K562 (cell line): Measurements from ENCODE around the gene RALA. TPM values are rescaled to one million over a fixed set of nuclear protein-coding genes. Genes with fewer than 3 reads are reported as not detected.

Source experiments
- ATAC-seq: fragments of 200-7000 bp; cut with Tn5 transposase; 3 replicates; pipeline ENCODE4 v1.9.1; 2020; ENCODE audit warnings: moderate library complexity
- BruUV-seq: library from RNA; stranded (reverse); fragments of 400-500 nt; replicated peaks from 2 replicates; lab custom pipeline; 2021; lab: Mats Ljungman, UMichigan
- CTCF ChIA-PET: fragments of 300-600 bp; formaldehyde crosslinking; extraction: SDS; loops from one replicate; lab custom pipeline; 2021; ENCODE audit warnings: low intra/inter-chr PET ratio; lab: Yijun Ruan, JAX
- POLR2A ChIA-PET: fragments of 300-600, 350-650 bp; sonication (Branson Sonifier 250); formaldehyde crosslinking; extraction: SDS; loops from one replicate; lab custom pipeline; 2021; ENCODE audit warnings: antibody characterized with exemption, inconsistent platforms; lab: Yijun Ruan, JAX
- DNase-seq, 4 experiments: peaks; one replicate each; pipeline versions ENCODE4 v3.0.0 to v3.0.0-alpha.2; 2011 to 2018; ENCODE audit warnings: low spot score in 3 of 4, mixed read lengths in 3 of 4; ENCODE audit errors: extremely low read depth in 1 of 4
- FAIRE-seq: peaks from 2 replicates; lab custom pipeline; 2011; peaks lifted over from hg19 to GRCh38; lab: Jason Lieb, UNC
- H2AFZ ChIP-seq: 2 replicates; pipeline ENCODE4 v1.6.0; 2011; ENCODE audit warnings: low read depth, low read length, control low read depth, inconsistent platforms
- H3K27ac ChIP-seq: fragments of 200-600 bp; 3 replicates; pipeline ENCODE4 v1.8.0; 2011; ENCODE audit warnings: low read depth, mild to moderate bottlenecking, control low read depth, inconsistent platforms, low read length, moderate library complexity, mixed read lengths; ENCODE audit errors: extremely low read depth
- H3K27me3 ChIP-seq, 2 experiments: fragments of 300-600 bp in 1 of 2; 2 replicates in 1 of 2; 3 replicates in 1 of 2; pipeline versions ENCODE4 v1.6.0 to v1.8.0; 2011; ENCODE audit warnings: inconsistent platforms in 2 of 2, low read length in 2 of 2, mild to moderate bottlenecking in 1 of 2, mixed read lengths in 1 of 2, moderate library complexity in 1 of 2; ENCODE audit not compliant: control insufficient read depth in 2 of 2, insufficient read depth in 2 of 2
- H3K36me3 ChIP-seq: fragments of 300-600 bp; 3 replicates; pipeline ENCODE4 v1.8.0; 2011; ENCODE audit warnings: mild to moderate bottlenecking, low read length, inconsistent platforms; ENCODE audit not compliant: control insufficient read depth, insufficient read depth
- H3K4me1 ChIP-seq, 2 experiments: fragments of 200-600 bp in 1 of 2; replicated peaks in 1 of 2; 2 replicates in 1 of 2; 3 replicates in 1 of 2; pipeline versions ENCODE4 v1.5.1 to v1.8.0; 2011; ENCODE audit warnings: inconsistent platforms in 2 of 2, low read length in 2 of 2, mild to moderate bottlenecking in 1 of 2, mixed read lengths in 1 of 2, moderate library complexity in 1 of 2; ENCODE audit not compliant: control insufficient read depth in 2 of 2, insufficient read depth in 2 of 2
- H3K4me2 ChIP-seq: 2 replicates; pipeline ENCODE4 v1.6.1; 2011; ENCODE audit warnings: low read length, control low read depth, inconsistent platforms, mixed read lengths; ENCODE audit not compliant: insufficient read depth
- H3K4me3 ChIP-seq: fragments of 200-600 bp; sonication (generic), shearing (Covaris generic); 2 replicates; pipeline ENCODE4 v1.5.1; 2016; ENCODE audit warnings: control low read depth, inconsistent platforms
- H3K79me2 ChIP-seq: fragments of 200-600 bp; 3 replicates; pipeline ENCODE4 v1.8.0; 2011; ENCODE audit warnings: low read length, inconsistent platforms; ENCODE audit not compliant: control insufficient read depth, insufficient read depth
- H3K9ac ChIP-seq, 2 experiments: 2 replicates each; pipeline versions ENCODE4 v1.6.0 to v1.6.1; 2011; ENCODE audit warnings: low read depth in 2 of 2, low read length in 2 of 2, control low read depth in 1 of 2, inconsistent platforms in 1 of 2, mild to moderate bottlenecking in 1 of 2, mixed read lengths in 1 of 2; ENCODE audit not compliant: insufficient read depth in 1 of 2
- H3K9me1 ChIP-seq: one replicate; pipeline ENCODE4 v1.6.0; 2011; ENCODE audit warnings: inconsistent platforms, mild to moderate bottlenecking, low read length, moderate library complexity; ENCODE audit not compliant: control insufficient read depth, insufficient read depth
- H3K9me3 ChIP-seq: replicated peaks from 2 replicates; pipeline ENCODE4 v1.5.1; 2011; ENCODE audit warnings: low read depth, low read length, inconsistent platforms; ENCODE audit not compliant: control insufficient read depth, insufficient read depth
- H4K20me1 ChIP-seq: replicated peaks from 2 replicates; pipeline ENCODE4 v1.6.1; 2011; ENCODE audit warnings: low read length, inconsistent platforms, mixed read lengths; ENCODE audit not compliant: control insufficient read depth, insufficient read depth
- ESRRA ChIP-seq: fragments of 450-650 bp; IDR thresholded peaks from 2 replicates; pipeline ENCODE4 v1.6.1; 2014; ENCODE audit warnings: low read depth, mild to moderate bottlenecking, moderate library complexity, borderline replicate concordance
- MYNN ChIP-seq, 2 experiments: sonication (generic); formaldehyde crosslinking in 1 of 2; IDR thresholded peaks; 2 replicates each; pipeline versions ENCODE4 v1.5.0 to v1.6.1; 2016 to 2020; ENCODE audit warnings: antibody characterized with exemption in 1 of 2, missing genetic modification reagents in 1 of 2
- NEUROD1 ChIP-seq: fragments of 150-350 bp; IDR thresholded peaks from 2 replicates; pipeline ENCODE4 v1.6.1; 2014; ENCODE audit warnings: borderline replicate concordance, low read length, low read depth; ENCODE audit not compliant: partially characterized antibody
- PPARD ChIP-seq: fragments of 250-450 bp; sonication (Bioruptor Pico); IDR thresholded peaks from 2 replicates; pipeline ENCODE4 v1.8.0; 2022; ENCODE audit warnings: inconsistent platforms, mild to moderate bottlenecking, moderate library complexity
- SMARCB1 ChIP-seq: IDR thresholded peaks from 2 replicates; pipeline ENCODE4 v1.6.1; 2011; ENCODE audit warnings: improper control_type of control experiment, low read depth; ENCODE audit not compliant: insufficient read length
- TCFL5 ChIP-seq: fragments of 250-450 bp; sonication (Bioruptor Pico); conservative IDR thresholded peaks from 2 replicates; pipeline ENCODE4 v1.6.1; 2021; ENCODE audit warnings: mild to moderate bottlenecking, moderate library complexity, matching md5 sums
- ZNF197 ChIP-seq: fragments of 200-800 bp; sonication (Bioruptor generic); IDR thresholded peaks from 2 replicates; pipeline ENCODE4 v1.6.1; 2016; ENCODE audit warnings: low read depth, missing genetic modification characterization, missing compliant biosample characterization
- ZNF239 ChIP-seq: fragments of 250-450 bp; sonication (Bioruptor Pico); IDR thresholded peaks from 2 replicates; pipeline ENCODE4 v1.4.0; 2020; ENCODE audit warnings: mild to moderate bottlenecking
- ZNF436 ChIP-seq: fragments of 250-450, 450-650 bp; sonication (Bioruptor Pico); formaldehyde crosslinking; IDR thresholded peaks from 2 replicates; pipeline ENCODE4 v1.7.0; 2020; ENCODE audit warnings: mild to moderate bottlenecking
- WGBS: fragments of 100-300 bp; shearing (Covaris generic); methylation state at CpG from one replicate; pipeline ENCODE4 v1.1.6; 2016; ENCODE audit warnings: low coverage, mixed read lengths; ENCODE audit not compliant: insufficient coverage; ENCODE audit errors: missing lambda C conversion rate; 5-methylcytosine and 5-hydroxymethylcytosine counted together
- in situ Hi-C: fragments of 300-500 bp; cut with MboI; formaldehyde crosslinking; loops from 4 replicates; pipeline ENCODE4 v1.15.0; 2018; ENCODE audit warnings: inconsistent platforms, mixed read lengths
- intact Hi-C: fragments of 100-400 bp; cut with micrococcal nuclease; formaldehyde crosslinking; loops from 2 replicates; pipeline ENCODE4 v1.14.2; 2022
- polyA plus RNA-seq, 8 experiments: library from polyadenylated mRNA; depleted of rRNA in 4 of 8; stranded (reverse) in 5 of 8; unstranded in 3 of 8; fragments of >200 nt; fragmentation: Nextera tagmentation in 2 of 8; fragmentation: Illumina TruSeq in 1 of 8; extraction: Ambion mirVana in 2 of 8; extraction: Trizol in 1 of 8; gene quantifications; 2 replicates each; pipeline versions ENCODE4 v1.2.1 to v1.2.3, GENCODE V29; 2011 to 2014; ENCODE audit warnings: inconsistent platforms in 1 of 8, missing spikeins in 1 of 8
- total RNA-seq, 7 experiments: library from RNA; depleted of rRNA in 6 of 7; stranded (reverse); fragments of >200 nt in 6 of 7; fragmentation: Illumina TruSeq in 2 of 7; extraction: Trizol in 2 of 7; gene quantifications; 2 replicates each; pipeline versions ENCODE4 v1.2.1 to v1.2.3, GENCODE V29; 2011 to 2021; ENCODE audit warnings: low replicate concordance in 1 of 7
- TF ChIP-seq, protein P1 (sequence below): fragments of 250-450 bp; sonication (Bioruptor Pico); IDR thresholded peaks from 2 replicates; pipeline ENCODE4 v1.5.0; 2021; ENCODE audit warnings: mild to moderate bottlenecking, moderate library complexity

The RALA gene
- total and polyA plus RNA-seq, 9 of the 15 experiments (the other 6 are each of a cell fraction or from before 2014, with no cell fraction given) = 7.2 to 28.0 (median 25.7) TPM

DNA sequence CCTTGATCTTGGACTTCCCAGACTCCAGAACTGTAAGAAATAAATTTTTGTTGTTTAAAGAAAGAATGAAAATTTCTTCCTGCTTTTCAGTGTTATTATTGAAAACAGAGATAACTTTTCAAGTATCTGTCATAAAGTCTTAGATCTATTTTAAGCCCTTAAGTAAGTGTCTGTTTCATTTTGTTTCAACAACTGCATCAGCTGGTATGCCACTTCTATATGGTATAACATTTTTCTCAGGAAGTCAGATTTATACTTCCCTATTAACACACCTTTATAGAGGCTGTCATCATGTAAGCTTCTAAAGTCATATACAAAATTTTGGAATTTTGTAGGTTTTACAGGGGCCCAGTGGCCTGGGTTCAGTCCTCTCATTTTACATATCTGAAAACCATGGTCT is 24.4 kb downstream of the RALA start (continued):
- TF ChIP-seq, protein P1, sequence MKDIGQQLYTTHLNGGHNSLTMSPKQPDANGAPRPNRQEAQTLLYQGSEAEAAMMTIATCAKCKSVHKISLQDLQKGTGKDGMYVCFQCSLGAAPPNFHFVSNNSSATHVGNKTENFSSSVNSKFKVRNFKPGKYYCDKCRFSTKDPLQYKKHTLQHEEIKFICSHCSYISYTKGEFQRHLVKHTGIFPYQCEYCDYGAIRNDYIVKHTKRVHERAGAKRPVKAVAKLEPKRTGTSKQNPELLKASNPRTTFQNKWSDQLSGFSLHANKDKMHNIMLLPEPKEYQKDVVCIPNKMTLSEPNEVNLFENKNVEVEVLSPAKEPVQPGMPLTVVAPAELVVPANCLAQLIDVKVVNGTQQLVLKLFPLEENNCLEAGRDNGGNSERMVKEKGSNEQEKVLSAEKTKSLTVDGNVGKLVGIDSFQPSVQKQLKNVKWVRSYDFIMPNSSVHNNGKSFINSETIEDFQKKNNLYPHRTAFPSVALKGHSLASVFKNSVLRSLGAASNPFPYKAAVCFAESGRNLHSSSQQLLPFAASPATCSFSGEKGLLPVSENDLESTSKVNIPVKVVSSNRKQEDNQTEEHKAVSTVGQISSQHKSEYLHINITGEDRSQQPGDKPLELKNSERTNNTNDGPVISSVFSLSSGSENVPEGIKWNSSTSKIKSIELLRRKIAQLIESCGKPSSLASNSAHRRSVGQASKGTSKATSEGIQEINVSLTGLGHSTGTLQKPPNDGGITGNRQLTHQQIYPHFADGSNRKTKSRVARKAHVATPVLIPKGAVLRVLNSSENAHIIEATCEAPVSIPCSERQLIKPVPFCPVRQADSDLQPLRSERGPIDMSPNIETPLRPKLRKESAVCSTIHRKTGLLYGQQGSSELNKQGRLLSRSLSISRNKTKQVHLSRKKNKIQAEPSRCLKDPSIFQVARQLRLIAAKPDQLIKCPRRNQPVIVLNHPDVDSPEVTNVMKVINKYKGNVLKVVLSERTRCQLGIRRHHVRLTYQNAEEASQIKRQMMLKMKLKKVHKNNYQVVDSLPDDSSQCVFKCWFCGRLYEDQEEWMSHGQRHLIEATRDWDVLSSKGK (CRISPR knock-in tag) = no peak

- H3K27ac ChIP-seq = no peak overlapping the region
- in situ Hi-C loops = no loop called here
- no peak overlapping the region for H3K4me3 ChIP-seq
- intact Hi-C loops = no loop called here
- H3K9me3 ChIP-seq = no peaks in the 10 kb centered on the region
- H3K79me2 ChIP-seq = peaks cover 8% of the 10 kb centered on the region
- FAIRE-seq (peak; percentile 29), DNase-seq (no peak), ATAC-seq (peak; percentile 37; the same call in 2 of the 3 replicates)
- no peaks in the 10 kb centered on the region for H3K9me1 ChIP-seq
- ChIA-PET CTCF (no interaction called here), POLR2A (interaction anchor here (0.5 kb wide), 1 partner anchor 22 kb away, joined by 3 read pairs; no protein-coding TSS in a partner anchor)
- no peaks in the 10 kb centered on the region for H3K27me3 ChIP-seq
- no peak overlapping the region for H2AFZ ChIP-seq
- no peaks in the 10 kb centered on the region for H4K20me1 ChIP-seq
- no peak overlapping the region for H3K9ac ChIP-seq
- H3K36me3 ChIP-seq = no peaks in the 10 kb centered on the region; the same call in 2 of the 3 replicates
- 82% methylated on average over 4 of the region's 4 CpGs for WGBS
- no peaks in the 10 kb centered on the region for H3K4me1 ChIP-seq
- no peak overlapping the region for H3K4me2 ChIP-seq
- BruUV-seq = no TSS peak
- TF ChIP-seq ZNF239 (no peak), SMARCB1 (no peak), NEUROD1 (no peak), MYNN (IDR thresholded peaks at IDR 0.05) (no peak), MYNN (CRISPR knock-in tag; IDR thresholded peaks at IDR 0.05) (no peak), ZNF197 (no peak), ESRRA (no peak), TCFL5 (CRISPR knock-in tag) (no peak), PPARD (CRISPR knock-in tag) (no peak), ZNF436 (CRISPR knock-in tag) (no peak)
These were observed 27.3 kb downstream of the RALA start for GRCh38 chr7:39650676-39651075.
